ENCODE measurements around the gene ENSA.
"Not testable (repeated sequence)": the region's sequence is repeated elsewhere in the genome, so short reads cannot be mapped to it uniquely, and the experiment has no call there.

Gene ENSA

GRCh38 chr1:150621497-150622302, 7.7 kb downstream of the ENSA start:
- DNase-seq (ENCODE audit: low spot score): peak; percentile 56

GRCh38 chr1:150620919-150621318, 8.5 kb downstream of the ENSA start:
- DNase-seq (ENCODE audit: low spot score): no peak

GRCh38 chr1:150619576-150620509, 9.6 kb downstream of the ENSA start:
- DNase-seq (ENCODE audit: low spot score): no peak

- no peak for DNase-seq (ENCODE audit: low spot score)
Measured at GRCh38 chr1:150615346-150616201, 13.8 kb downstream of the ENSA start.

GRCh38 chr1:150613061-150613920, 16.1 kb downstream of the ENSA start:
- no peak for DNase-seq (ENCODE audit: low spot score)

GRCh38 chr1:150612014-150612345, 17.4 kb downstream of the ENSA start:
- DNase-seq (ENCODE audit: low spot score): no peak

- no peak for DNase-seq (ENCODE audit: low spot score)
Measured at GRCh38 chr1:150610576-150610975, 18.8 kb downstream of the ENSA start.

GRCh38 chr1:150609732-150610131, 19.7 kb downstream of the ENSA start:
- DNase-seq (ENCODE audit: low spot score): no peak

- no peak for DNase-seq (ENCODE audit: low spot score)
Measured at GRCh38 chr1:150606463-150607142, 22.8 kb downstream of the ENSA start.

- not testable (repeated sequence) for DNase-seq (ENCODE audit: low spot score)
Measured at GRCh38 chr1:150605451-150605731, 24.0 kb downstream of the ENSA start.

- DNase-seq (ENCODE audit: low spot score): no peak
Measured at GRCh38 chr1:150604226-150604588, 25.2 kb downstream of the ENSA start.

- no peak for DNase-seq (ENCODE audit: low spot score)
Measured at GRCh38 chr1:150603711-150604110, 25.7 kb downstream of the ENSA start.

- DNase-seq (ENCODE audit: low spot score): not testable (repeated sequence)
Measured at GRCh38 chr1:150602372-150602771, 27.0 kb downstream of the ENSA start.

- DNase-seq (ENCODE audit: low spot score): no peak
Measured at GRCh38 chr1:150601540-150601939, 27.9 kb downstream of the ENSA start.

- DNase-seq (ENCODE audit: low spot score): not testable (repeated sequence)
Measured at GRCh38 chr1:150598346-150598745, 31.1 kb downstream of the ENSA start.

GRCh38 chr1:150596976-150597375, 32.4 kb downstream of the ENSA start:
- no peak for DNase-seq (ENCODE audit: low spot score)

GRCh38 chr1:150596095-150596892, 33.1 kb downstream of the ENSA start:
- DNase-seq (ENCODE audit: low spot score): no peak

- DNase-seq (ENCODE audit: low spot score): no peak
Measured at GRCh38 chr1:150582371-150582770, 47.0 kb downstream of the ENSA start.

- DNase-seq (ENCODE audit: low spot score): not testable (repeated sequence)
Measured at GRCh38 chr1:150581962-150582361, 47.5 kb downstream of the ENSA start.

- DNase-seq (ENCODE audit: low spot score): not testable (repeated sequence)
Measured at GRCh38 chr1:150581437-150581836, 48.0 kb downstream of the ENSA start.
